Naive B cell (primary cell): ENCODE results near the gene G3BP1. TPM values are rescaled to one million over a fixed set of nuclear protein-coding genes. Genes with fewer than 3 reads are reported as not detected.

ENCODE experiments used
- ATAC-seq, 2 donors: fragments of 150-1000 bp; cut with Tn5 transposase; 2 replicates each; pipeline ENCODE4 v1.10.0; 2021; ENCODE audit warnings: low read depth in 2 of 2, mild to moderate bottlenecking in 2 of 2, moderate library complexity in 2 of 2
- DNase-seq: peaks from one replicate; pipeline ENCODE4 v3.0.0; 2022
- H3K27ac Mint-ChIP-seq, 6 donors: one replicate each; pipeline ENCODE4 v1.8.0; 2020 to 2022; ENCODE audit warnings: mild to moderate bottlenecking in 6 of 6, mixed read lengths in 6 of 6, moderate library complexity in 5 of 6, inconsistent platforms in 2 of 6
- H3K27me3 Mint-ChIP-seq, 3 donors: one replicate each; pipeline ENCODE4 v1.8.0; 2021 to 2022; ENCODE audit warnings: mixed read lengths in 3 of 3, mild to moderate bottlenecking in 1 of 3
- H3K36me3 Mint-ChIP-seq, 2 donors: one replicate each; pipeline ENCODE4 v1.8.0; 2020 to 2022; ENCODE audit warnings: mixed read lengths in 2 of 2, inconsistent platforms in 1 of 2, mild to moderate bottlenecking in 1 of 2
- H3K4me1 Mint-ChIP-seq, 3 donors: one replicate each; pipeline ENCODE4 v1.8.0; 2020 to 2022; ENCODE audit warnings: mixed read lengths in 3 of 3, inconsistent platforms in 1 of 3, mild to moderate bottlenecking in 1 of 3, moderate library complexity in 1 of 3
- H3K4me3 Mint-ChIP-seq, 8 donors: one replicate each; pipeline ENCODE4 v1.8.0; 2020 to 2022; ENCODE audit warnings: mild to moderate bottlenecking in 8 of 8, mixed read lengths in 8 of 8, moderate library complexity in 8 of 8, inconsistent platforms in 2 of 8
- H3K9me3 Mint-ChIP-seq, 7 donors: one replicate each; pipeline ENCODE4 v1.8.0; 2020 to 2022; ENCODE audit warnings: mixed read lengths in 7 of 7, mild to moderate bottlenecking in 5 of 7, inconsistent platforms in 2 of 7, moderate library complexity in 1 of 7
- polyA plus RNA-seq, 6 donors: library from polyadenylated mRNA; unstranded; fragments of 300-500 nt; fragmentation: Illumina TruSeq; gene quantifications; one replicate each; pipeline ENCODE4 v1.2.3, GENCODE V29; 2021; ENCODE audit warnings: low read depth in 6 of 6

G3BP1 gene
- polyA plus RNA-seq, 6 donors from 2014 or later = 93.9 to 151 (median 135) TPM

DNA sequence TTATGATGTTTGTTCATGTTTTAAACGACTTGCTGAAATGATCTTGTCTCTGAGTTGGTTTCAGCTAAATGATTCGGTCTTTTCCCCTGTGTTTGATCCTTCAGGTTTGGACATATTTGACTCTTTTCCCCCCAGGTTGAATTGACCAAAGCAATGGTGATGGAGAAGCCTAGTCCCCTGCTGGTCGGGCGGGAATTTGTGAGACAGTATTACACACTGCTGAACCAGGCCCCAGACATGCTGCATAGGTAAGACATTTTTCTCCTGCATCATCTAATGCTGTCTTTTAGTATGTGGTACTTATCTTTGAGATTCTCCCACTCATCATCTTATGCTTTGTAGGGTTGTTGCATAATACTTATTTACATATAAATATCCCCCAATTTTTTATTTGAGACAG is 14.7 kb downstream of the G3BP1 start:
- peak overlapping the region in 2 of 6 donors; percentile 63 to 79 for H3K27ac Mint-ChIP-seq
- no peak overlapping the region for H3K4me3 Mint-ChIP-seq
- H3K36me3 Mint-ChIP-seq = peaks cover 4 to 13% of the 10 kb centered on the region in 2 donors

GRCh38 chr5:151787817-151788216 is 16.1 kb downstream of the G3BP1 start:
- no peak for ATAC-seq
- Mint-ChIP-seq H3K4me1 (peaks cover 14 to 37% (median 15%) of the 10 kb centered on the region in 3 donors), H3K9me3 (no peaks in the 10 kb centered on the region), H3K4me3 (no peak overlapping the region), H3K27ac (no peak overlapping the region), H3K27me3 (no peaks in the 10 kb centered on the region), H3K36me3 (peaks cover 8 to 13% of the 10 kb centered on the region in 2 donors)
- DNase-seq = no peak

More for the DNA sequence above, 14.7 kb downstream of the G3BP1 start:
- ATAC-seq (no peak), DNase-seq (no peak)
- Mint-ChIP-seq H3K4me1 (peaks cover 14 to 49% (median 16%) of the 10 kb centered on the region in 3 donors), H3K27me3 (no peaks in the 10 kb centered on the region), H3K9me3 (no peaks in the 10 kb centered on the region)

- Mint-ChIP-seq H3K4me3 (no peak overlapping the region), H3K27me3 (no peaks in the 10 kb centered on the region), H3K9me3 (no peaks in the 10 kb centered on the region), H3K4me1 (peaks cover under 1 to 8% (median 6%) of the 10 kb centered on the region in 3 donors), H3K27ac (peak overlapping the region in 1 of 6 donors; percentile 56), H3K36me3 (peaks cover 17 to 31% of the 10 kb centered on the region in 2 donors)
- ATAC-seq = no peak
- DNase-seq = no peak
These were observed 21.6 kb downstream of the G3BP1 start for GRCh38 chr5:151793358-151793757.

DNA sequence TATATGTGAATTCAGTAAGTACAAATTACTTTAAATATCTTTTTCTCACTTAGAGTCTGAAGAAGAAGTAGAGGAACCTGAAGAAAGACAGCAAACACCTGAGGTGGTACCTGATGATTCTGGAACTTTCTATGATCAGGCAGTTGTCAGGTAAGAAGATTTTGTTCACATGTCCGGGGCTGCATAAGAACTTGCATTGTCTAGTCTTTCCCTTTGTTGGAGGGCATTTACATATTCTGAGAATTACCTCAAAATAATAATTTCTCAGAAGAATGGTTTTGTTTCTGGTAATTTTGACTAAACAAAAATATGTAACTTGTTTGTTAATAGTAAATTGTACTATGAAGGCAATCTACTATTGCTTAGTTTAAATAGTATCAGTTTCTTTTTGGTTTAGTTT is 23.7 kb downstream of the G3BP1 start:
- DNase-seq = no peak
- H3K9me3 Mint-ChIP-seq = no peaks in the 10 kb centered on the region
- peaks cover 28 to 29% of the 10 kb centered on the region in 2 donors for H3K36me3 Mint-ChIP-seq
- no peak overlapping the region for H3K4me3 Mint-ChIP-seq
- no peaks in the 10 kb centered on the region for H3K27me3 Mint-ChIP-seq
- H3K4me1 Mint-ChIP-seq = peaks cover 0 to 13% (median 11%) of the 10 kb centered on the region in 3 donors
- H3K27ac Mint-ChIP-seq = no peak overlapping the region
- ATAC-seq = no peak

GRCh38 chr5:151798674-151799073 is 26.9 kb downstream of the G3BP1 start:
- H3K4me3 Mint-ChIP-seq = no peak overlapping the region
- H3K27me3 Mint-ChIP-seq = no peaks in the 10 kb centered on the region
- peaks cover 0 to 13% (median 11%) of the 10 kb centered on the region in 3 donors for H3K4me1 Mint-ChIP-seq
- ATAC-seq (no peak), DNase-seq (no peak)
- peaks cover 21 to 40% of the 10 kb centered on the region in 2 donors for H3K36me3 Mint-ChIP-seq
- no peaks in the 10 kb centered on the region for H3K9me3 Mint-ChIP-seq
- H3K27ac Mint-ChIP-seq = peak overlapping the region in 1 of 6 donors; percentile 66

- no peak for ATAC-seq
- H3K27ac Mint-ChIP-seq = peak overlapping the region in 2 of 6 donors; percentile 37 to 41
- H3K4me3 Mint-ChIP-seq = no peak overlapping the region
- no peaks in the 10 kb centered on the region for H3K9me3 Mint-ChIP-seq
- H3K36me3 Mint-ChIP-seq = peaks cover 21 to 37% of the 10 kb centered on the region in 2 donors
- H3K27me3 Mint-ChIP-seq = no peaks in the 10 kb centered on the region
- DNase-seq = no peak
- peaks cover 0 to 13% (median 8%) of the 10 kb centered on the region in 3 donors for H3K4me1 Mint-ChIP-seq
These were observed 27.7 kb downstream of the G3BP1 start for GRCh38 chr5:151799407-151799806.

GRCh38 chr5:151800532-151800931 is 28.8 kb downstream of the G3BP1 start:
- DNase-seq (no peak), ATAC-seq (no peak)
- no peaks in the 10 kb centered on the region for H3K9me3 Mint-ChIP-seq
- no peak overlapping the region for H3K27ac Mint-ChIP-seq
- no peaks in the 10 kb centered on the region for H3K27me3 Mint-ChIP-seq
- peaks cover 21 to 32% of the 10 kb centered on the region in 2 donors for H3K36me3 Mint-ChIP-seq
- no peak overlapping the region for H3K4me3 Mint-ChIP-seq
- peaks cover 0 to 13% (median 6%) of the 10 kb centered on the region in 3 donors for H3K4me1 Mint-ChIP-seq

GRCh38 chr5:151805414-151806223 is 33.9 kb downstream of the G3BP1 start:
- Mint-ChIP-seq H3K4me1 (no peaks in the 10 kb centered on the region), H3K36me3 (peaks cover 7 to 24% of the 10 kb centered on the region in 2 donors), H3K9me3 (no peaks in the 10 kb centered on the region), H3K4me3 (no peak overlapping the region), H3K27me3 (no peaks in the 10 kb centered on the region), H3K27ac (peak overlapping the region in 2 of 6 donors; percentile 16 to 57)
- no peak for DNase-seq
- ATAC-seq = no peak

GRCh38 chr5:151808451-151809169 is 36.9 kb downstream of the G3BP1 start:
- ATAC-seq (no peak), DNase-seq (no peak)
- Mint-ChIP-seq H3K4me3 (no peak overlapping the region), H3K9me3 (peaks cover 0 to 3% (median 0%) of the 10 kb centered on the region in 7 donors), H3K4me1 (no peaks in the 10 kb centered on the region), H3K27ac (peak overlapping the region in 1 of 6 donors; percentile 43), H3K27me3 (no peaks in the 10 kb centered on the region), H3K36me3 (peaks cover 14 to 19% of the 10 kb centered on the region in 2 donors)

DNA sequence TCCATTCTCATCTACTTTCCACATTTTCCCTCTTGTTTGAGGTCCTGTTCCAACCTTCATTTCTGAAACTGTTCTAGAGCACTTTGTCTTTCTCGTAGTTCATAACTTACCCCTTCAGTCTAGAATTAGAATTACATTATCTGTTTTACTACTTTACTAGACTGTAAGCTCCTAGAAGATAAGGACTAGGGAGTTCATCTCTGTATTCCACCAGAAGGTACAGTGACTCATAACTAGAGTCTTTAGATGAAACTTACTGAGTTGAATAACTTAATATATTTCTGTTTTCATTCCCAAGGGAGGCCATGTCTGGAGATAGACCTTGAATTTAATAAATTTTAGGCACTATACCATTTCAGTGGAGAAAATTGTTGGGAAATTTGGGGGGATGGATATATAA is 38.7 kb downstream of the G3BP1 start:
- DNase-seq (no peak), ATAC-seq (no peak)
- H3K27ac Mint-ChIP-seq = peak overlapping the region in 3 of 6 donors; percentile 10 to 37 (median 16)
- no peaks in the 10 kb centered on the region for H3K27me3 Mint-ChIP-seq
- no peak overlapping the region for H3K4me3 Mint-ChIP-seq
- no peaks in the 10 kb centered on the region for H3K4me1 Mint-ChIP-seq
- H3K9me3 Mint-ChIP-seq = peaks cover 0 to 3% (median 0%) of the 10 kb centered on the region in 7 donors
- H3K36me3 Mint-ChIP-seq = peaks cover 14 to 19% of the 10 kb centered on the region in 2 donors

DNA sequence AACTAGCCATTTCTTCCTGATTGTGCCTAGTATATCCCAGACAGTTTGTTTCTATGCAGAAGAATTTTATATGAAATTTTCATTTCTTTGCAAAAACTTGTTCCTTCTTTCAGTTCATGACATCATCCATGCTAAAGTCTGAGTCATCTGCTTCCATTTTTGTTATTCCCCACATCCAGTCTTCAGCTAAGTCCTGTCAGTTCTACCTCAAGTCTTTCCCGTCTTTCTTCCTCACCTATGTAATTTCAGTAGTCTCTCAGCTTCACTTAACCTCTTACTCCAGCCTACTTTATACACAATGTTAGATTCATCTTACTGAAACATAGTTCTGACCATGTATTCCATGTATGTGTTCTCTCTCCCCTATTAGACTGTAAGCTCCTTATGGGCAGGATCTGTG is 39.1 kb downstream of the G3BP1 start:
- no peak overlapping the region for H3K27ac Mint-ChIP-seq
- ATAC-seq (no peak), DNase-seq (no peak)
- H3K27me3 Mint-ChIP-seq = no peaks in the 10 kb centered on the region
- peaks cover 0 to 3% (median 0%) of the 10 kb centered on the region in 7 donors for H3K9me3 Mint-ChIP-seq
- peaks cover 14 to 19% of the 10 kb centered on the region in 2 donors for H3K36me3 Mint-ChIP-seq
- H3K4me3 Mint-ChIP-seq = no peak overlapping the region
- H3K4me1 Mint-ChIP-seq = no peaks in the 10 kb centered on the region

- Mint-ChIP-seq H3K9me3 (peaks cover 0 to 3% (median 0%) of the 10 kb centered on the region in 7 donors), H3K36me3 (peaks cover 14 to 19% of the 10 kb centered on the region in 2 donors), H3K4me3 (no peak overlapping the region), H3K4me1 (no peaks in the 10 kb centered on the region), H3K27me3 (no peaks in the 10 kb centered on the region), H3K27ac (peak overlapping the region in 1 of 6 donors; percentile 10)
- DNase-seq = no peak
- ATAC-seq = no peak
These were observed 40.0 kb downstream of the G3BP1 start for GRCh38 chr5:151811593-151812321.

DNA sequence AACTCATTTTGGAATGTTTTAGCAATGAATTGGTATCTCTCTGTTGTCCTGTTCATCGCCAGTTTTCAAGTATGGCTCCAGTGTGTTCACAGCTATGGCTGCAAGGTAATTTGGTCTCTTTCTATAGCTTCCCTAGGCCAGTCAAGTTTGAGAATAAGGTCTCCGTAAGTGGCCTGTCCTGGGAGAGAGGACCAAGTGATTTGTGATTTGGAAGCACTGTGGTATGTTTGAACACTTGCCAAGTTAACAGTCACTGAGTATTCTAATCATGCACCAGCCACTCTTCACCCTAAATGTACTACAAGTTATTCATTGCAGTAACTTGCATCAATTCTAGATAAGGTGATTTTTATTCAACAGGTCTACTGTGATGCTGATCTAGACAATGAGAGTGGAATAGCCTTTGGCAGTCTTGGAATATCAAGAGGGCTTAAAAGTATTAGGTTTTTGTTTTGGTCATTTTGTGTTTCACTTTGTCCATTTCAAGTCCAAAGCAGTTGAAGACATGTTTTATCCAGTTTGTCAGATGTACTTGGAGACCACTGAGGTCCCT is 41.1 kb downstream of the G3BP1 start:
- peaks cover 0 to 3% (median 0%) of the 10 kb centered on the region in 7 donors for H3K9me3 Mint-ChIP-seq
- ATAC-seq (no peak), DNase-seq (no peak)
- H3K4me1 Mint-ChIP-seq = no peaks in the 10 kb centered on the region
- no peak overlapping the region for H3K4me3 Mint-ChIP-seq
- peaks cover 14 to 19% of the 10 kb centered on the region in 2 donors for H3K36me3 Mint-ChIP-seq
- peak overlapping the region in 1 of 6 donors; percentile 30 for H3K27ac Mint-ChIP-seq
- H3K27me3 Mint-ChIP-seq = no peaks in the 10 kb centered on the region
